Activated CD4-positive, alpha-beta T cell treated with anti-CD3 and anti-CD28 coated beads for 4 hours (primary cell): ENCODE results near the gene MGLL.
"Not testable (repeated sequence)": the region's sequence is repeated elsewhere in the genome, so short reads cannot be mapped to it uniquely, and the experiment has no call there.

ENCODE experiments used
- DNase-seq, 2 donors: peaks; one replicate each; pipeline ENCODE4 v3.0.0-alpha.2; 2020

Gene MGLL

DNA sequence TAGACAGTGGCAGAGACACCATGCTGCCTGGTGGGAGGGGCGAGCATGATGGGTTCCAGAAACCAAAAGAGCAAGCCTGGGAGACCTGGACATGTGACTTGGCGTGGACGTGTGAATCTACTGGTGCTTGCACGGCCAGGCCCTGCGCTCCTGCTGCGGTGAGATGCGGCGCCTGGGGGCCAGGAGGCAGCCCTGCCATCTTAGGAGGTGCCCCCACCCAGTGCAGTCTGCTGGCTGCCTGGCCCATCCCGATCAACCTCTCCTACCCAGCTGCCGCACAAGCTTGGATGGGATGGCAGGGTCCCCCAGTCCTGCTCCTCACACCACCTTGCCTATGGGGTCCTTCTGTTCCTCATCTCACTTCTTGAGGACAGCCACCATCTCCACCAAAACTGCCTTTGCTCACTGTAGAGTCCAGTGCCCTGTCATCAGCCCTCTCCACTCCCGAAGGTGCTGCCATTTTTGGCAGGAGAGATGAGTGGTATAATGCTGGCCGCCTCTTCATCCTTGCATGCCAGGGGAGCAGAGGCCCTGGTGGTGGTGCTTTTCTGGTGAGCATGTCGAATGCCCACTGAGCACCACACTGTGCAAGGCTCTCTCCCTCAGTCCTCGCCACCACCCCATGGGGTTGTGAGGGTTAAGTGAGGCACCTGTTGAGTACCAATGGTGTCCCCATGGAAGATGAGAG is 152.6 kb downstream of the MGLL start:
- no peak for DNase-seq

DNA sequence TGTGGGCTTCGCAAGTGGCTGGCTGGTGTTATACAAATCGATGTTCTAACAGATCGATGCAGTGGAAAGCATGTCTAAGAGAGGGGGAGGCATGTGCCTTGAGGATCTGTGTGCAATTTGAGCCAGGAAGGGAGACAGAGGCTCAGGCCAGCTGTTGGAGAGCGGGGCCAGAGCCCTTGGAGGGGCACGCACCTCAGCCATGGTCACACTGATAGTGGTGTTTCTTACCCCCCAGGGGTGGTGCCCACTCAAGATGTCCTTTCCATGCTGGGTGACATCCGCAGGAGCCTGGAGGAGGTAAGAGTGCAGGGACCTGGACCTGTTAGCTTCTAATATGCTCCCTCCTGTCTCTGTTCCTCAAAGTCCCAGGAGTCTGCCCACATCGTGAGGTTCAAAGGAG is 153.4 kb downstream of the MGLL start:
- DNase-seq: no peak

DNA sequence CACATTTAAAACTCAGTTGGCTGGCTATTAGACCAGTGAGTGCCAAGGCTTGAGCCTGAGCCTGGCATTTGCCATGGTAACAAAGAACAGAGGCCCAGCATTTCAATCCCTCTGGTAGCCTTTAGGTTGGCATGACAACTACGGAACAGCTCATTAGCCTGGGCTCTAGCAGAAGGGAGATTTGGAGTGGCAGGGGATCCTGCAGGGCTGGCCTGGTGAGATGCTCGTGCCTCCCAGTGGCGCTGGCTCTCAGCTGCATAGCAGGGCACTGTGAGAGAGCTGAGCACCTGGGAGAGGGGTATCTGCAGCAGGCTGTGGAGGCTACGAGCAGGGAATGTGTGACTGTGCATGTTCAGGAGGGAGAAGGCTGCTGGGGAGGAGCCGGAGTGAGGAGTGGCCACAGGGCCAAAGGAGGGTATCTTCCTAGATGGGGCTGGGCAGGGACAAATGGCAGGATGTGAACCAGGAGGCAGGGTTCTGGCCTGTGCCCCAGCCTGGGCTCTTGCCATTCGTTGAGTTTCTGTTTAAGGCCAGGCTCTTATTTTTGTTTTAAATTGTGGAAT is 155.1 kb downstream of the MGLL start:
- no peak for DNase-seq

- DNase-seq: no peak
Observed at GRCh38 chr3:127666676-127667075, 155.6 kb downstream of the MGLL start.

DNA sequence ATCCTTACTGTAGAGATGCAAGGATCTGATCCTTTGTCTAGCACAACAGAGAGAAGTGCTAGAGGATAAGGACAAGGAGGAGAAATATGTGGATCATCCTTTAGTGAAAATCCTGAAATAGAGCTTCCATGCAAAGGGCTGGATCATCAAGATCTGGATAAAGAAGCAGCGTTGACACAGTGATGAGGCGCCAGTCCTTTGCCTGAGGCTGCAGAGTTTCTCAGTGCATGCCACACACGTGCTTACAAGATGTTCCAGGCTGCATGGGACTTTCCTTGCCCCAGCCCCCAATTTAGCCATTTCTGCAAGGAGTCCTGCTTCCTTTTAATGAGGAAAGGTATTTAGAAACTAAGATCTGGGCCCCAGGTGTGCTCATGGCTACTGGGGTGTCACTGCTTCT is 156.7 kb downstream of the MGLL start:
- DNase-seq: no peak

DNA sequence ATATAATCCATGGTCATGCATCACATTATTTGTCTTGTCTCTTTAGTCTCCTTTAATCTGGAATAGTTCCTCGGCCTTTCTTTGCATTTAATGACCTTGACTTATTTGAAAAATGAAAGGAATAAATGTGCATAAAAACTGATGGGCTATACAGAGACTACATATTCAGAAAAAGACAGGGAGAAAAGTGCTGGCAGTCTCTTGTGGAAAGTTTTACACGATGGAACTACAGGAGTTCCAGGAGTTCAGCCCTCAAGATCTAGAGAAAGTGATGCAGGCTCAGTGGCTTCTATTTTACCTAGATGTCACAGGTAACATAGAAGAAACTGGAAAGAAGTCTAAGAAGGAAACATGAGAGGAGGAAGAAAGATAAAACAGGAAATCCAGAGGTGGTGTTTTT is 157.2 kb downstream of the MGLL start:
- no peak for DNase-seq

DNA sequence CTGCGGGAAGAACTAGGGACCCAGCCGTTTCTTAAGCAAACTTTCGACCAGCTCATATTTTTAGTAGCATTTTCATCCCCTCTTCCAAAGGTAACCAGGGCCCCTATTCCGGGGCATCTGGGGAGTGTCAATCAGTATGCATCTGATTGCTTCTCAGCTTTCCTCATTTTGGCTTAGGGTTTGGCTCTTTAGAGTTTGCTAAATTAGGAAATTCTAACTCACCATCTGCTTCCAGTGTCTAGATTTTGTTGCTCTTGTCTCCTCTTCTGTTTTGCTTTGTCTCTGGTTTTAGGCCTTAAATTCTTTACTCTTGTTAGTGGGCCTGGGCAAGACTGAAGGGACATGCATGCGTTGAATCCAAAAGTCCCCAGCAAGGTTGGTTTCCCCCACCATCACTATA is 159.2 kb downstream of the MGLL start:
- DNase-seq: no peak

- DNase-seq: no peak
Observed at GRCh38 chr3:127662001-127662469, 160.3 kb downstream of the MGLL start.

GRCh38 chr3:127661600-127661999 is 160.7 kb downstream of the MGLL start:
- DNase-seq: no peak

DNA sequence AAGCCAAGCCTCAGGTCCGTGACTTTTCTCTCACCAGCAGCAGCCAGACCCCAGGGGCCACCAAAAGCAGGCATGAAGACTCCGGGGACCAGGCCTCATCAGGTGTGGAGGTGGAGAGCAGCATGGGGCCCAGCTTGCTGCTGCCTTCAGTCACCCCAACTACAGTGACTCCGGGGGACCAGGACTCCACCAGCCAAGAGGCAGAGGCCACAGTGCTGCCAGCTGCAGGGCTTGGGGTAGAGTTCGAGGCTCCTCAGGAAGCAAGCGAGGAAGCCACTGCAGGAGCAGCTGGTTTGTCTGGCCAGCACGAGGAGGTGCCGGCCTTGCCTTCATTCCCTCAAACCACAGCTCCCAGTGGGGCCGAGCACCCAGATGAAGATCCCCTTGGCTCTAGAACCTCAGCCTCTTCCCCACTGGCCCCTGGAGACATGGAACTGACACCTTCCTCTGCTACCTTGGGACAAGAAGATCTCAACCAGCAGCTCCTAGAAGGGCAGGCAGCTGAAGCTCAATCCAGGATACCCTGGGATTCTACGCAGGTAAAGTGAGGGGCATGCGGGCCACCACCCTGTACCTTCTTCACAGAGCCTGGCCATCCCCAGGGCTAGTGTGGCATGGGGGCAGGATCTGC is 161.6 kb downstream of the MGLL start:
- DNase-seq: no peak

DNA sequence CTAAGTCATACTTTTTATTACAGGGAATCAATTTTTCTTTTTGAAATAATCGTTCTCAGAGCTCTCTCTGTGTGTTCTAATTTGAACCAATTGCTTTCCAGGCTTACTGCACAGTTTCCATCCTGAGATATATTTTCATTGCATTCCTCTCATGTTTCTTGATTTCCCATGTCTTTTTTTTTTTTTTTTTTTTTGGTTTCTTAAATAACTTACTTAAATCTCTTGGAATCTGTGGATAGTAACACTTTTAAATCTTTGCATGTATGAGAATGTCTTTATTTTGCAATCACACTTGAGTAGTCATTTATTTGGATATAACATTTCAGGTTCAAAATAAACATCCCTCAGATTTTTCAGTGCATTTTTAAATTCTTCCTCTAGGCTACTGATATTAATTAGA is 164.1 kb downstream of the MGLL start:
- DNase-seq: no peak

- no peak for DNase-seq
Observed at GRCh38 chr3:127656906-127657305, 165.4 kb downstream of the MGLL start.

GRCh38 chr3:127655641-127656040 is 166.7 kb downstream of the MGLL start:
- no peak for DNase-seq

DNA sequence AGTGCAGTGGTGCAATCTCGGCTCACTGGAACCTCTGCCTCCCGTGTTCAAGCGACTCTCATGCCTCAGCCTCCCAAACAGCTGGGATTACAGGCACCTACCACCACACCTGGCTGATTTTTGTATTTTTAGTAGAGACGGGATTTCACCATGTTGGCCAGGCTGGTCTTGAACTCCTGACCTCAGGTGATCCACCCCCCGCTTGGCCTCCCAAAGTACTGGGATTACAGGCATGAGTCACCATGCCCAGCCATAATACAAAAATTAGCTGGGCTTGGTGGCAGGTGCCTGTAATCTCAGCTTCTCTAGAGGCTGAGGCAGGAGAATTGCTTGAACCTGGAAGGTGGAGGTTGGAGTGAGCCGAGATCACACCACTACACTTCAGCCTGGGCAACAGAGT is 167.3 kb downstream of the MGLL start:
- not testable (repeated sequence) for DNase-seq

DNA sequence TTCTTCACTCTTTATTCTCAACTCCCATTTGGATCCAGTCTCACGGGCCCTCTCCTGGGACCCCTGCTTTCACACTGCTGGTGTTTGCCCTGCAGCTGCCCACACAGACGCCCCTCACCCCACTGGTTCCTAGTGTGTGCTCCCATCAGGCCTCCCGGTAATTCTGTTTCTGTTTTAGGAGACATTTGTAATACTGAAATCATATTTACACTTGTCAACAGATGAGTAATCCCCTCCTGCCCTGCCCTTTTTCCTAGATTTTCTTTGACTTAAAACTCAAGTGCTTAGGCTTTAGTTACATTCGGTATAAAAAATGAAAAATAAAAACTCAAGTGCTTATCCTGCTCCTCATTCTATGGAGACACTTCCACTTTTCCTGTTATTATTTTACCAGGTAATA is 167.9 kb downstream of the MGLL start:
- no peak for DNase-seq

- peak in 1 of 2 donors; percentile 28 for DNase-seq
Observed at GRCh38 chr3:127652246-127652995, 169.9 kb downstream of the MGLL start.

DNA sequence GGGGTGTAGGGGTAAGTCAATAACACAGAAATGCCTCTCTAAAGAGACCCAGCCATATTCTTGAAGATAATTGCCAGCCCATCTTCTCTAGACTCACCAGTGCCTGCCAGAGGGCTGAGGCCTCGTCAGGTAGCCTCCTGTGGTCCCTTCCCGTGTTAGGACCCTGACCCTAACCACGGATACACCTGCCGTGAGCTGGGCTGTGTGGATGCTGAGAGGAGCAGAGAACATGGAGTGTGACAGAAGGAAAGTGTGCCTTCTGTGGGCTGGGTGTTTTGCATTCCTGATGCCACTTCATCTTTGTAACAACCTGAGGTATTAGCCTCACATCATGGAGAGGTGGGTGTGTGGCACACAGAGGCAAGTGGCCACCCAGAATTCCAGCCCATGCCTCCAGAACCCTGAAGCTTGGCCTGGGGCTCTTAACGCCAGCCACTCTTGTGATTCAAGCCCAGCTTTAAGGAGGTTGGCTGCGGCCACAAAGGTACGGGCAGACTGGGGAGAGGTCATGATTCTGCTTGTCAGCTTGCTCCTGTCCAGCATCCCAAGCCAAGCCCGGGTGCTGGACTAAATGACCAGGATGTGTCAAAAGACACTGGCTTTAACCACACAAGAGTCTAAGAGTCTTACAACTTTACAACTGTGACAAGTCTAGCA is 170.7 kb downstream of the MGLL start:
- DNase-seq: no peak

DNA sequence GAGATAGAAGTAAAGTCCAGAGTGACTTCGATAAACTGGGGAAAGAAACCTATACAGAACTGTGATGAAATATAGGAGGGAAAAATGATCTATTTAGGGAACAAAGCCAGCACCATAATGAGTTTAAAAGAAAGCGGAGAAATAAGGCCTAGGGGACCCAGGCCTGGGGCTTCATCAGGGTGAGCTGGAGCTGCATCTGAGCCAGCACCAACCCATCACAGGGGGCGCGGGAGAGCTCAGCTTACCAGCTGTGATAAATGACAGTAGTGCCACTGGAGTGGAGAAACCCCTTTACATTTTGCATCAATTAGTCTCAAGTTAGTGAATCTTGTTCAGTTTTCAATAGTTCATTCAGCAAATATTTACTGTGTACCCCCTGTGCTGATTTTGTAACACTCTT is 172.1 kb downstream of the MGLL start:
- DNase-seq: no peak

- no peak for DNase-seq
Observed at GRCh38 chr3:127647845-127648204, 174.5 kb downstream of the MGLL start.

- DNase-seq: no peak
Observed at GRCh38 chr3:127647166-127647844, 175.0 kb downstream of the MGLL start.

DNA sequence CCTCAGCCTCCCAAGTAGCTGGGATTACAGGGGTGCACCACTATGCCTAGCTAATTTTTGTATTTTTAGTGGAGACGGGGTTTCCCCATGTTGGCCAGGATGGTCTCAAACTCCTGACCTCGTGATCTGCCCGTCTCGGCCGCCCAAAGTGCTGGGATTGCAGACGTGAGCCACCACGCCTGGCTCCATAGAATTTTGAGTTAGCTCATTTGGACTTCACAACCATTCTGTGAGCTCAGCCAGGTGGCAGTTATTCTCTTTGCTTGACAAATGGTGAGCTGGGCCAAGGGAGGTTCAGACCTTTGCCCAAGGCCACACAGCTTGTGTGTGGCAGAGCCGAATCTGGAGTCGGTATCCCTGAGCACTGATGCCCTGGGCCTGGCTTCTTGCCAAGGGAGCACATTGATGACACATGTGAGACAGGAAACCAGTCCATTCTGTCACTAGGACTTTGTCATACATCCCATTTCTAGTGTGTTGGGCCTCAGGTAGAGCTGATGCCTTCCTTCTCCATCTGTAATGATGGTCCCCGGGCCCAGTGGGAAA is 175.7 kb downstream of the MGLL start:
- DNase-seq: no peak

GRCh38 chr3:127645371-127646015 is 176.8 kb downstream of the MGLL start:
- no peak for DNase-seq
